ENCODE measurements around the gene SLCO3A1.

SLCO3A1 gene

GRCh38 chr15:92003515-92004067 is 150.1 kb downstream of the SLCO3A1 start:
- DNase-seq (ENCODE audit: low spot score) = no peak

GRCh38 chr15:92005154-92005553 is 151.6 kb downstream of the SLCO3A1 start:
- DNase-seq (ENCODE audit: low spot score) = no peak

- no peak for DNase-seq (ENCODE audit: low spot score)
Observed at GRCh38 chr15:92006186-92007028, 152.9 kb downstream of the SLCO3A1 start.

- no peak for DNase-seq (ENCODE audit: low spot score)
Observed at GRCh38 chr15:92009162-92009561, 155.7 kb downstream of the SLCO3A1 start.

- no peak for DNase-seq (ENCODE audit: low spot score)
Observed at GRCh38 chr15:92011611-92012367, 158.3 kb downstream of the SLCO3A1 start.

GRCh38 chr15:92012368-92012629 is 158.8 kb downstream of the SLCO3A1 start:
- no peak for DNase-seq (ENCODE audit: low spot score)

- no peak for DNase-seq (ENCODE audit: low spot score)
Observed at GRCh38 chr15:92012881-92013280, 159.4 kb downstream of the SLCO3A1 start.

GRCh38 chr15:92014281-92015030 is 160.9 kb downstream of the SLCO3A1 start:
- no peak for DNase-seq (ENCODE audit: low spot score)

GRCh38 chr15:92017882-92018534 is 164.5 kb downstream of the SLCO3A1 start:
- DNase-seq (ENCODE audit: low spot score) = no peak

- no peak for DNase-seq (ENCODE audit: low spot score)
Observed at GRCh38 chr15:92018535-92019239, 165.2 kb downstream of the SLCO3A1 start.

GRCh38 chr15:92019706-92020105 is 166.2 kb downstream of the SLCO3A1 start:
- DNase-seq (ENCODE audit: low spot score) = no peak

- no peak for DNase-seq (ENCODE audit: low spot score)
Observed at GRCh38 chr15:92020207-92020606, 166.7 kb downstream of the SLCO3A1 start.

GRCh38 chr15:92020804-92021203 is 167.3 kb downstream of the SLCO3A1 start:
- DNase-seq (ENCODE audit: low spot score) = no peak

GRCh38 chr15:92021792-92022191 is 168.3 kb downstream of the SLCO3A1 start:
- no peak for DNase-seq (ENCODE audit: low spot score)

GRCh38 chr15:92023965-92024364 is 170.5 kb downstream of the SLCO3A1 start:
- DNase-seq (ENCODE audit: low spot score) = no peak

- no peak for DNase-seq (ENCODE audit: low spot score)
Observed at GRCh38 chr15:92025706-92026270, 172.3 kb downstream of the SLCO3A1 start.

GRCh38 chr15:92028389-92028724 is 174.8 kb downstream of the SLCO3A1 start:
- DNase-seq (ENCODE audit: low spot score) = no peak

- DNase-seq (ENCODE audit: low spot score) = no peak
Observed at GRCh38 chr15:92029767-92030166, 176.3 kb downstream of the SLCO3A1 start.

GRCh38 chr15:92033314-92033713 is 179.8 kb downstream of the SLCO3A1 start:
- DNase-seq (ENCODE audit: low spot score) = no peak

GRCh38 chr15:92033723-92034122 is 180.2 kb downstream of the SLCO3A1 start:
- no peak for DNase-seq (ENCODE audit: low spot score)

GRCh38 chr15:92034227-92034626 is 180.7 kb downstream of the SLCO3A1 start:
- no peak for DNase-seq (ENCODE audit: low spot score)

Measured in RKO (cell line).